Testis (tissue), 2 donors: ENCODE data around the gene TAF11.

Experiments used
- POLR2A ChIP-seq: fragments of 450-650 bp; IDR thresholded peaks from one replicate; pipeline ENCODE4 v1.6.1; 2017; ENCODE audit warnings: antibody characterized with exemption, mild to moderate bottlenecking, moderate library complexity
- TF ChIP-seq, protein P1 (sequence below), 3 experiments: fragments of 450-650 bp in 2 of 3; fragments of 200-600 bp in 1 of 3; sonication (generic) in 1 of 3; IDR thresholded peaks; one replicate each; pipeline ENCODE4 v1.5.1; 2016 to 2019; ENCODE audit warnings: antibody characterized with exemption in 3 of 3, mild to moderate bottlenecking in 2 of 3, moderate library complexity in 1 of 3

DNA sequence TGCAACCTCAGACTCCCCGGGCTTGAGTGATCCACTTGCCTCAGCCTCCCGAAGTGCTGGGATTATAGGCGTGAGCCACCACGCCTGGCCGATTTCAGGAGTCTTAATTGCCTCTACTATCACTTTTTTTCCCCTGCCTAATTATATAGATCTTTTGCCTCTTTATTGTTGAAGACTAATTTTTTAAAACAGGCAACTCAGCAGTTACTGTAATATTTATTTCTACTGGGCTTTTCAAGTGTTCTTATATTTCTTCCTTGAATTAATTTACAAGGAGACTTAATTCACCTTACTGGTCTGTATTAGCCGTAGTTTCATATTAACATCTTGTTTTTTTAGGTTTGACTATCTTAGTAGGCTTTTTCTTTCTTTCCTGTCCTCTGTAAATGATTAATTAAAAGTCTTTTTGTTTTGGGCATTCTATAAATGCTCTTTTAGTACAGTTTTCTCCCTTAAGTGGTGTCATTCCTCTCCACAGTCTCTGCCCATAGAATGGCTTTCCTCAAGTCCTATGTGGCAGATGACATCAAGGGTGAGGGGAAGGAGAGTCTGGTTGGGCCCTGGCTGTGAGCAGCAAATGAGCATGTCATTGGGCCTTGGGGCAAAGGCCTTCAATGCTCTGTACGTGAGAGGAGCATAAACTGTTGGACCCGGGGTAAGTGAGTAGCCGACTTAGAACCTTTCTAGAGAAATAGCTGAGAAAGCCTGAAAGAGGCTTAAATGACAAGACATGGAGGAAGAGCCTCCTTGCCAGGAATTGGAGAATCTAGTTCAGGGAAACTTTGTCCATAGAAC lies 37.2 kb upstream of the TAF11 start:
- TF ChIP-seq, protein P1, sequence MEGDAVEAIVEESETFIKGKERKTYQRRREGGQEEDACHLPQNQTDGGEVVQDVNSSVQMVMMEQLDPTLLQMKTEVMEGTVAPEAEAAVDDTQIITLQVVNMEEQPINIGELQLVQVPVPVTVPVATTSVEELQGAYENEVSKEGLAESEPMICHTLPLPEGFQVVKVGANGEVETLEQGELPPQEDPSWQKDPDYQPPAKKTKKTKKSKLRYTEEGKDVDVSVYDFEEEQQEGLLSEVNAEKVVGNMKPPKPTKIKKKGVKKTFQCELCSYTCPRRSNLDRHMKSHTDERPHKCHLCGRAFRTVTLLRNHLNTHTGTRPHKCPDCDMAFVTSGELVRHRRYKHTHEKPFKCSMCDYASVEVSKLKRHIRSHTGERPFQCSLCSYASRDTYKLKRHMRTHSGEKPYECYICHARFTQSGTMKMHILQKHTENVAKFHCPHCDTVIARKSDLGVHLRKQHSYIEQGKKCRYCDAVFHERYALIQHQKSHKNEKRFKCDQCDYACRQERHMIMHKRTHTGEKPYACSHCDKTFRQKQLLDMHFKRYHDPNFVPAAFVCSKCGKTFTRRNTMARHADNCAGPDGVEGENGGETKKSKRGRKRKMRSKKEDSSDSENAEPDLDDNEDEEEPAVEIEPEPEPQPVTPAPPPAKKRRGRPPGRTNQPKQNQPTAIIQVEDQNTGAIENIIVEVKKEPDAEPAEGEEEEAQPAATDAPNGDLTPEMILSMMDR (IDR thresholded peaks at IDR 0.05): no peak
- TF ChIP-seq POLR2A: no peak
